ENCODE results near the gene EPN1.
"Not testable (repeated sequence)": the region's sequence is repeated elsewhere in the genome, so short reads cannot be mapped to it uniquely, and the experiment has no call there.

Gene EPN1

DNA sequence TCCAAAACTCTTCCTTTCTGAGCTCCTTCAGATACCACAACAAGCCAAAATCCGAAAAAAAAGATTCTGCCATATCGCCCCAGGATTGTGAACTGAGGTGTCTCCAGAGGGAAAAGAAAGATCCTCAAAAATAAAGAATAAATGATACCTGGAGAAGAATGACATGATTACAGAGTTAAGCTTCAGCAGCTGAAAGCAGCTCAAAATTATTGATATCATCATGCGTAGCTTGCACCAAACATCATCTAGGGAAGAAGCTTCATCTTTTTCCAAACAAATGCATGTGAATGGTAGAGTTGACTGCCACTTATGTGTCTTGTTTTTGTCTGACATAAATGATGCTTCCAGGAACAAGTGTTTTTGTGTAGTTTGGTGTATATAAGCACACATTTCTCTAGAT, 63.3 kb downstream of the EPN1 start, which contains the start of gene NLRP9:
Gene NLRP9 (minus strand): TSS at position 101 of the 400 bp plus-strand sequence. CDS start 28 bp downstream, at position 73.
- DNase-seq, result no peak

DNA sequence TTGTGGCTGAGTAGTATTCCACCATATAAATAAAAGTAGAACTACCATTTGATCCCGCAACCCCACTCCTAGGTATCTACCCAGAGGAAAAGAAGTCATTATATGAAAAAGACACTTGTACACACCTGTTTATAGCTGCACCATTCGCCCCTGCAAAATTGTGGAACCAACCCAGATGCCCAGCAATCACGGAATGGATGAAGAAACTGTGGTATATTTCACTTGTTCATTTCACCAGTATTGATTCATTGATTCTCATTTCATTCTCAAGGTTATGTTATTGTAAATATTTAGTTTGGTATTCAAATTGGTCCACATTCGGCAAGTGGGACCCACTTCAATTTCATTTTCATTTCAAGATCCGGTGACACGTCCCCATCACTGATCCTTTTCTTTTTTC, 75.7 kb downstream of the EPN1 start:
- no peak for DNase-seq

DNA sequence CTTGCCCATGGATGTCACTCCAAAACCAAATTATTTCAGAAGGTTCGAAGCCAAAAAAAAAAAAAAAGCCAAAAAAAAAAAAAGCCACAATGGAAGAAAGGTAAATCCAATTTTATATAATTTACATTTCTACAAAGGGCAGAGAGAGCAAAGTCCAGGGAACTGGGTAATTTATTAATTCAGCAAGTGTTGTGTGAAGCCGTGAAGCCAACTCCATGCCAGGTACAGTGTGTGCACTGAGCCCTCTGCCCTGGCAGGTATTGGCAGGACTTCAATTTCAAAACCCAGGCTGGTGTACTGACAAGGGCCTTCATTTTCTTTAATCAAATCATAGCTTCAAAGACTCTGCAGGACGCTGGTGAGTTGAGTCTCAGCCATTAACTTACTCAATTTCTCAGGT, 78.4 kb downstream of the EPN1 start:
- DNase-seq, result no peak

DNA sequence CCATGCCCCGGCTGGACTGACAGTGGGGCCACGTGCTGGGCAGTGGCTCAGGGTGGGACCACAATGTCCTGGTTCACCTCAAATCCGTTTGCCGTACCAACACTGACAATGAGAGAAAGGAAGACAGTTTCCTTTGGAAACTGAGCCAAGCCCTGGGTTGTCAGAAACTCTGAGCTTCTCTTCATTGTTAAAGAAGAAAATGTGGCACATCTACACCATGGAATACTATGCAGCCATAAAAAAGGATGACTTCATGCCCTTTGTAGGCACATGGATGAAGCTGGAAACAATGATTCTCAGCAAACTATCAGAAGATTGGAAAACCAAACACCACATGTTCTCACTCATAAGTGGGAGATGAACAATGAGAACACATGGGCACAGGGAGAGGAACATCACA, 81.8 kb downstream of the EPN1 start:
- not testable (repeated sequence) for DNase-seq

DNA sequence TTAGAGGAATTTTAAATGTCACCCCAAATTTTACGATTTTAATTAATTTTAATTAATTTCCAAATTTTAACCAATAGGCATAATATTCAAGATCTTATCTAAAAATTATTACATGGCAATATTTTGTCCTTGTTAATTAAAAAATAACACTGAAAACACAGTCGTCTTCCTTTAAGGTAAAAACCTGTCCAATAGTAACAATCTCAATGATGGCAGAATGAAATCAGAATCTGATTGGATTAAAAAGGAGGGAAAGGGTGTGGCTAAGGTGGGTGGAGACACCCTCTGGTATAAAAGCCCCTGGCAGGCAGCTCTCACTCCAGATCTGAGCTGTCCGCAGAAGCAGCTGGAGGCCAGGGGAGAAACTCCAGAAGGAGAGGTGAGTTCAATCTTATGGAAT, 83.8 kb downstream of the EPN1 start, which contains the start of gene RFPL4A:
Gene RFPL4A (plus strand): TSS at position 301 of the 400 bp plus-strand sequence. CDS start 2,704 bp downstream, outside the sequence.
- not testable (repeated sequence) for DNase-seq
